Coronary artery (tissue), 2 donors: ENCODE data around the gene PARD3.

ENCODE experiments used
- DNase-seq: peaks from one replicate; pipeline ENCODE4 v3.0.0-alpha.2; 2017; ENCODE audit warnings: low spot score
- H3K27ac ChIP-seq, 2 donors: fragments of 200-600 bp; sonication (generic); one replicate each; pipeline ENCODE4 v1.5.1; 2016 to 2019
- H3K4me3 ChIP-seq: fragments of 200-600 bp; sonication (generic); 2 replicates; pipeline ENCODE4 v1.5.1; 2016; ENCODE audit warnings: mild to moderate bottlenecking, moderate library complexity
- TF ChIP-seq, protein P1 (sequence below): fragments of 200-600 bp; sonication (generic); IDR thresholded peaks from one replicate; pipeline ENCODE4 v1.5.1; 2019; ENCODE audit warnings: antibody characterized with exemption

The PARD3 gene

DNA sequence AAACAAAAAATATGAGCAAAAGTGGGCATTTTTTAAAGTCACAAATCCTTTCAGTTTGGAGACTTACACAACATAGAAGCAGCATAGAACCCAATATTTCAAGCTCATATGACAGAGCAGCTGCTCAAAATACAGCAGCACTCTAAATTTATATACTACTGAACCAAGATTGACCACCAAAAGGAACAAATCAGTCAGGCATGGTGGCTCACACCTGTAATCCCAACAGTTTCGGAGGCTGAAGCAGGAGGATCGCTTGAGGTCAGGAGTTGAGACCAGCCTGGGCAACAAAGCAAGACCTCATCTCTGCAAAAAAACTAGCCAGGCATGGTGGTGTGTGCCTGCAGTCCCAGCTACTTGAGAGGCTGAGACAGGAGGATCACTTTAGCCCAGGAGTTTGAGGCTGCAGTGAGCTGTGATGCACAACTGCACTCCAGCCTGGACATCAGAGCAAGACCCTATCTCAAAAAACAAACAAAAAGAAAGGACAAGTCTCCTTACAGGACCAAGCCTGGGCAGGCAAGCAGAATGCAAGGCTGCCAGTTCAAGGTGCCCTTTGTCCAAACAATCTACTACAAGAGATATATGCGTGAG, 40.0 kb downstream of the PARD3 start:
- no peak for DNase-seq
- TF ChIP-seq, protein P1, sequence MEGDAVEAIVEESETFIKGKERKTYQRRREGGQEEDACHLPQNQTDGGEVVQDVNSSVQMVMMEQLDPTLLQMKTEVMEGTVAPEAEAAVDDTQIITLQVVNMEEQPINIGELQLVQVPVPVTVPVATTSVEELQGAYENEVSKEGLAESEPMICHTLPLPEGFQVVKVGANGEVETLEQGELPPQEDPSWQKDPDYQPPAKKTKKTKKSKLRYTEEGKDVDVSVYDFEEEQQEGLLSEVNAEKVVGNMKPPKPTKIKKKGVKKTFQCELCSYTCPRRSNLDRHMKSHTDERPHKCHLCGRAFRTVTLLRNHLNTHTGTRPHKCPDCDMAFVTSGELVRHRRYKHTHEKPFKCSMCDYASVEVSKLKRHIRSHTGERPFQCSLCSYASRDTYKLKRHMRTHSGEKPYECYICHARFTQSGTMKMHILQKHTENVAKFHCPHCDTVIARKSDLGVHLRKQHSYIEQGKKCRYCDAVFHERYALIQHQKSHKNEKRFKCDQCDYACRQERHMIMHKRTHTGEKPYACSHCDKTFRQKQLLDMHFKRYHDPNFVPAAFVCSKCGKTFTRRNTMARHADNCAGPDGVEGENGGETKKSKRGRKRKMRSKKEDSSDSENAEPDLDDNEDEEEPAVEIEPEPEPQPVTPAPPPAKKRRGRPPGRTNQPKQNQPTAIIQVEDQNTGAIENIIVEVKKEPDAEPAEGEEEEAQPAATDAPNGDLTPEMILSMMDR = no peak
- no peak overlapping the region for H3K27ac ChIP-seq
- H3K4me3 ChIP-seq = no peak overlapping the region

DNA sequence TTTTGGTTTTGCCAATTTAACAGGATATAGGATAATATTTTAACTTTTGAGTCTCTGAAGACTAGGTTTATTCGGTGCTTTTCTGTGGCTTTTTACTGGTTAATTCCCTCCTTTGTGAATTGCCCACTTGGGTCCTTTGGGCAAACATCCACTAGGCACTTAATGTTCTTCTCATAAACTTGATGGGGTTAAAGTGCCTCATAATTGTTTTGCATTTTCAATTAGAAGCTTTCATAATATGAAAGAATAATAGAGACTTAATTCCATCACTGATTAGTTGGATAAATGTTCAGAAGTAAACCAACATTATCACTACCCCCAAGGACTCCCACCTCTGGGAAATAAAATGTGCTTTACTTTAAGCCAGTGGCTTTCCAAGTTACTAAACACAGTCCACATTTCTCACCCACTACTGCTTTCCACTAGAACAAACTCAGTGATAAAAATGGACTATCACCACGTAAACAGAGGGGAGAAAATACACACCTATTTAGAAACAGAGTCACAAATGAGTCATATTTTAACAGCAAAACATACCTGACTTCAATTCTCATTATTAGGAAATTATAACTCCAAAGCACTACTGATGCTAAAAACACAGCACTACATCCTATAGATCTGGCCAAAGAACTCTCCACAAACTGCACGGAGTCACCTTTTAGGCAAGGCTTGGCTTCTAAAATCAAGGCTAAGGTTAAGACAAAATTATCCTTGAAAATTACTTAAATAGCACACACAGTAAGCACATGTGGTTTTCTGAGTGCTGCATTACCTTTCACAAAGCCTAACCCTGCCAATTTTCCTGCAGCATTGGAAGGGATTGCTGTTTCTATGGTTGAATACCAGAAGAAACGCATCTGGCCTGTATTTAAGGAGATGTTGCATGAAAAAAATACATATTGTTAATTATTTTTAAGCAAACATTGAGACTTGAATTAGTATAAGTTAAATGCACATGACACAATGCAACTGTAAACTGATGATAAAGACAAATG, 41.2 kb downstream of the PARD3 start:
- no peak for DNase-seq
- Histone ChIP-seq H3K27ac (no peak overlapping the region), H3K4me3 (no peak overlapping the region)
- TF ChIP-seq, protein P1 = no peak

DNA sequence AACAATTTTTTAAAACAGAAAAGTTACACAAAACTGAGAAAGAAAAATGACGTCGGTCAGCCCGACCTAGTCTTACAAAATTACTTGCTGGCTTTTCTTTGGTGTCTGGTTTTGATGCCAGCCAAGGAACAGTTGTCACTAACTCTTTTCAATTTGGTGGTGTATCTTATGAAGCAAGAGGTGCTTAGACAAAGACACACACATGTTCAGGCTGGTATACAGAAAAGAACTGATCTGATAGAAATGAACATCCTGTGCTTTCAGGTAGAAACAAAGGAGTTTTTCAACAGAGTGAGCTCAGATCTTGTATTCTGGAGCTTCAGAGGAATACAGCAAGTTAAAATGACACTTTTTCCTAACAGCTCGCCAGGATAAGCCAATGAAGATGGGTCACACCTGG, 43.6 kb downstream of the PARD3 start:
- no peak overlapping the region for H3K4me3 ChIP-seq
- H3K27ac ChIP-seq = no peak overlapping the region
- TF ChIP-seq, protein P1 = no peak
- DNase-seq = no peak

DNA sequence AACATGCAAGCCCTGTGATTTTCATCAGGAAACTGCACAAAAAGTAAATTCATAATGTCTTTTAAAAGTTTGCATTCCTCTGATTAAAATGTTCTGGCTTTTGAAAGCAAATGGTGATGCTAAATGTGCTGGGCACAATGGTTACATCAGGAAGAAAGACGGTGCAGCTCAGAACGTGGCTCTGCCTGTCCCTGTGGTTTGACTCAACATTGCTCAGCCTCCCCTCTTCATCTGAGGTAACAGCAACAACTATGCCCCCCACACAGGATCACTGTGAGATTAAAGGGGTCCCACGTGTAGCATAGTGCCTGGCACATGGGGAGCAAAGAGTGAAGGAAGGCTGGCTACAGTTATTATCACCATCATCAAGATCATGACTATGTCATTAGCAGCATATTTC, 44.0 kb downstream of the PARD3 start:
- no peak overlapping the region for H3K4me3 ChIP-seq
- TF ChIP-seq, protein P1 = no peak
- no peak overlapping the region for H3K27ac ChIP-seq
- no peak for DNase-seq

DNA sequence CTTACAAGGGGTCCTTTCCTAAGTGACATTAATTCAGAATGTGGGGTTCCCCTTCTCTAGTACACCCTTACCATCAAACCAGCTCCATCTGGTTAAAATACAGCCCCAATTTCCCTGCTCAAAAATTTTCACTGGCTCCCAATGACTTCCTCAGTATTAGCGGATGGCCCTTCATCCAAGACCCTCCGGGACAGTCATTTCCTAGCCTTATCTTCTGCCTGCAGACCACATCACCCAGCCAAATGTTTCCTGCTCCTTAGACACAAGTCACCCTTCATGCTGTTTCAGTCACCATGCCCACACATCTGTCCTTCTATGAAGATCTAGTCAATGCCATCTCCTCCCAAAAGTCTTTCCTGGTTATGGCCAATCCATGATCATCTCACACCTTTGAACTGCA, 45.2 kb downstream of the PARD3 start:
- Histone ChIP-seq H3K4me3 (no peak overlapping the region), H3K27ac (no peak overlapping the region)
- TF ChIP-seq, protein P1 = no peak
- no peak for DNase-seq

DNA sequence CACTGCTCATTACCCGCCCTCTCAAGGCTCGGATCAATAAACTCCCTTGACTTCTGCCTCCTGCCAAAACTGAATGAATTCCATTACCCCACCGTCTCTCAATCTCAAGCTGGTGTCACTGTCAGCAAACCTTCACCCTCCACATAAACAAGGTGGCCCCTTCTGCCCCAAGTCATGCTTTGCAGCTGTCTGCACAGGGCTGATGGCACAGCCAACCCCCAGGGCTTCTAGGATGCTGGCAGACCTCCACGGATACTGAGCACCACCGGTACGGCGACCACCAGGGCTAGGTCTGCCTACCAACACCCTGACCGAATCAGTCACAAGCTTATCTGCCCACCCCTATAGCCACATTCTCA, 46.1 kb downstream of the PARD3 start:
- no peak overlapping the region for H3K4me3 ChIP-seq
- TF ChIP-seq, protein P1 = no peak
- DNase-seq = no peak
- H3K27ac ChIP-seq = peak overlapping the region in 1 of 2 donors; percentile 38
